ENCODE measurements around the gene TM4SF4. TPM values are rescaled to one million over a fixed set of nuclear protein-coding genes. Genes with fewer than 3 reads are reported as not detected.

TM4SF4 gene, protein sequence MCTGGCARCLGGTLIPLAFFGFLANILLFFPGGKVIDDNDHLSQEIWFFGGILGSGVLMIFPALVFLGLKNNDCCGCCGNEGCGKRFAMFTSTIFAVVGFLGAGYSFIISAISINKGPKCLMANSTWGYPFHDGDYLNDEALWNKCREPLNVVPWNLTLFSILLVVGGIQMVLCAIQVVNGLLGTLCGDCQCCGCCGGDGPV
- 10 to 100 TPM in 2 of 4 donors, 1 to 10 TPM in 2; 4.1 to 17.1 (median 10.6) TPM for total RNA-seq
- 1 to 10 TPM in 1 of 3 donors, under 1 TPM in 1, not detected in 1; 0.92 to 5.8 TPM for polyA plus RNA-seq

DNA sequence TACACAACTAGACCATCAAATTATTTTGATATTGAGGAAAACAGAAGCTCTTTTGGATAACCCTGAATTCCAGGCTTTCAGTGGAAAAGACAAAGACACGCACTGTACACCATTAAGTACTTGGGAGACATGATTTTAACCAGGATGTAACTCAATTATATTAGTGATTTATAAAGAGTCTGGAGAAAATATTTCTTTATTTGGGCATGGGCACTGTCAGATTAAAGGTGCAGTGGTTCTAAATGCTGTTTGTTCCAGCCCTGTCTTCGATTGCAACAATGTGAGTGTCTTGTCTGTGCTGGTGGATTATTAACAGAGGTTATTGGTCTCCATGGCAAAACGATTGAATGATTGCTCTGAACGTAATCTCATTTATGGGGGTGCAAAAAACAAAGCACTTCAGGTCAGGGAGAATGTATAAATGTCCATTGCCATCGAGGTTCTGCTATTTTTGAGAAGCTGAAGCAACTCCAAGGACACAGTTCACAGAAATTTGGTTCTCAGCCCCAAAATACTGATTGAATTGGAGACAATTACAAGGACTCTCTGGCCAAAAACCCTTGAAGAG lies at the start of gene TM4SF4:
TSS of gene TM4SF4 (plus strand) at position 448 of the 568 bp plus-strand sequence. CDS start 181 bp downstream, outside the sequence.
- H3K36me3 ChIP-seq: no peaks in the 10 kb centered on the region
- TF ChIP-seq CTCF (IDR thresholded peaks at IDR 0.05) (no peak), EP300 (IDR thresholded peaks at IDR 0.05) (no peak), POLR2A (IDR thresholded peaks at IDR 0.05) (no peak)
- H3K27ac ChIP-seq: peak within 1 kb of the TSS in 1 of 4 donors; percentile 2
- no peak for DNase-seq
- intact Hi-C loops (cut with DNase I): no loop called here
- H3K27me3 ChIP-seq: no peaks in the 10 kb centered on the region
- H3K4me3 ChIP-seq: no peak within 1 kb of the TSS
- peaks cover 0 to 9% (median 6%) of the 10 kb centered on the region in 4 donors for H3K4me1 ChIP-seq
- H3K9me3 ChIP-seq: no peaks in the 10 kb centered on the region
- WGBS, 2 donors: 22 to 68% methylated on average over 5 of the region's 5 CpGs

DNA sequence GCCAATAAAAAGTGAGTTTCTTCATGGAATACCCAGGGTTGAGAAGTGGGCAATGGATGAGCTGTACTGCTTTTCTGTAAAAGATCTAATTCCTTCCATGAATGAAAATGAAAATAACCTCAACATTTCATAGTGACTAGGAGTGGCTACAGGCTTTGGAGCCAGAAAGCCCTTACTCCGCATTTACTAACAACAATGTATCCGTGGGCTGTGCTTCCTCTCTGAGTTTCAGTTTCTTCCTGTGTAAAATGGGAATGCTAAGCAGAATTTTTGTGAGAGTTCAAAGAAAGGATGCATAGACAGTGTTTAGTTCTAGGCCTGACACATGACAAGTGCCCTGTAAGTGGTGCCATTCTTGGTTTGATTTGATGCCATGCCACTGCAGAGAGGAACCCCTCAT lies 49.6 kb upstream of the TM4SF4 start:
- Histone ChIP-seq H3K36me3 (no peaks in the 10 kb centered on the region), H3K27me3 (no peaks in the 10 kb centered on the region), H3K9me3 (no peaks in the 10 kb centered on the region), H3K4me3 (no peak overlapping the region), H3K4me1 (no peaks in the 10 kb centered on the region), H3K27ac (no peak overlapping the region)
- WGBS, 2 donors: 56 to 67% methylated on average over 2 of the region's 2 CpGs
- intact Hi-C loops (cut with DNase I): no loop called here
- no peak for DNase-seq
- no peak for TF ChIP-seq EP300 (IDR thresholded peaks at IDR 0.05)
- TF ChIP-seq POLR2AphosphoS5 (IDR thresholded peaks at IDR 0.05): no peak
- no peak for TF ChIP-seq CTCF (IDR thresholded peaks at IDR 0.05)
- TF ChIP-seq POLR2A (IDR thresholded peaks at IDR 0.05): no peak

GRCh38 chr3:149426325-149426724 lies 48.2 kb upstream of the TM4SF4 start:
- no peaks in the 10 kb centered on the region for H3K4me1 ChIP-seq
- TF ChIP-seq EP300 (IDR thresholded peaks at IDR 0.05) (no peak), POLR2AphosphoS5 (IDR thresholded peaks at IDR 0.05) (no peak), POLR2A (IDR thresholded peaks at IDR 0.05) (no peak), CTCF (IDR thresholded peaks at IDR 0.05) (no peak)
- 87 to 91% methylated on average over 2 of the region's 2 CpGs for WGBS, 2 donors

GRCh38 chr3:149428087-149428486 lies 46.4 kb upstream of the TM4SF4 start:
- no peak for DNase-seq
- H3K27ac ChIP-seq: no peak overlapping the region
- no peaks in the 10 kb centered on the region for H3K36me3 ChIP-seq
- WGBS, 2 donors: 89 to 90% methylated on average over 2 of the region's 2 CpGs
- intact Hi-C loops (cut with DNase I): no loop called here
- TF ChIP-seq POLR2AphosphoS5 (IDR thresholded peaks at IDR 0.05) (no peak), EP300 (IDR thresholded peaks at IDR 0.05) (no peak)
- no peak overlapping the region for H3K4me3 ChIP-seq
- H3K4me1 ChIP-seq: no peaks in the 10 kb centered on the region
- no peaks in the 10 kb centered on the region for H3K27me3 ChIP-seq
- H3K9me3 ChIP-seq: no peaks in the 10 kb centered on the region

More at GRCh38 chr3:149426325-149426724, 48.2 kb upstream of the TM4SF4 start:
- H3K4me3 ChIP-seq: no peak overlapping the region
- H3K27ac ChIP-seq: no peak overlapping the region
- no peaks in the 10 kb centered on the region for H3K27me3 ChIP-seq
- H3K36me3 ChIP-seq: no peaks in the 10 kb centered on the region
- intact Hi-C loops (cut with DNase I): no loop called here
- DNase-seq: no peak
- H3K9me3 ChIP-seq: no peaks in the 10 kb centered on the region

DNA sequence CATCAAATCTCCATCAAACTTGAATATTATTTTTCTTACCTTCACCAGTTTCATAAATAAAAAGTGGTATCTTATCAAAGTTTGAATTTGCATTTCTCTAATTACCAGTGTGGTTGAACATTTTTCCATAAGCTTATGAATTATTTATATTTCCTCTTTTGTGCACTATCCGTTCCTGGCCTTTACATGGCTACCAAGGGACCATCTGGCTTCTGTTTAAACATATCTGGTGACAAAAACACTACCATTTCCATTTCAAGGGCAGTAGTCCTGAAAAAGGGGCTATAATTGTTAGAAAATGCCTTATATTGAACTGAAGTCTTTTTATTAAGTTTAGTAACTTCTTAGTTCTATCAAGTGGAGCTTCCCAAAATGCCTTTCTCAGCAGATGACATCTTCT lies 44.3 kb upstream of the TM4SF4 start:
- intact Hi-C loops (cut with DNase I): no loop called here
- no peaks in the 10 kb centered on the region for H3K4me1 ChIP-seq
- no peak for DNase-seq
- H3K27ac ChIP-seq: no peak overlapping the region
- H3K27me3 ChIP-seq: no peaks in the 10 kb centered on the region
- TF ChIP-seq POLR2AphosphoS5 (IDR thresholded peaks at IDR 0.05) (no peak), EP300 (IDR thresholded peaks at IDR 0.05) (no peak), CTCF (IDR thresholded peaks at IDR 0.05) (no peak), POLR2A (IDR thresholded peaks at IDR 0.05) (no peak)
- WGBS, 2 donors: 79 to 88% methylated on average over 1 of the region's 1 CpG
- H3K4me3 ChIP-seq: no peak overlapping the region
- H3K36me3 ChIP-seq: no peaks in the 10 kb centered on the region
- H3K9me3 ChIP-seq: peaks cover 0 to 3% (median 0%) of the 10 kb centered on the region in 4 donors

Measured in sigmoid colon (tissue), 7 donors.